ENCODE results near the gene UGGT1.

The UGGT1 gene

GRCh38 chr2:128108166-128108565 lies 17.2 kb downstream of the UGGT1 start:
- no peak for DNase-seq

DNA sequence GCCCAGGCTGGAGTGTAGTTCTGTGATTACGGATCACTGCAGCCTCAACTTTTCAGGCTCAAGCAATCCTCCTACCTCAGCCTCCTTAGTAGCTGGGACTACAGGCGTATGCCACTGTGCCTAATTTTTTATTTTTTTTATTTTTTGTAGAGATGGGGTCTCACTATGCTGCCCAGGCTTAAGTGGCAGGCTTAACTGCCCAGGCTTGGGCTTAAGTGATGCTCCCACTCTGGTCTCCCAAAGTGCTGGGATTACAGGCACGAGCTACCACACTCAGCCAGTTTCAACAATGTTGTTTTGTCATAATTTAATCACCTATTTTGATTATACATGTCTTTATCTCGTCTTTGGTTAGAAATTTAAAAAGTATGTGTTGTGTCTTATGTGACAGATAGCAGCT lies 18.2 kb downstream of the UGGT1 start:
- no peak for DNase-seq

DNA sequence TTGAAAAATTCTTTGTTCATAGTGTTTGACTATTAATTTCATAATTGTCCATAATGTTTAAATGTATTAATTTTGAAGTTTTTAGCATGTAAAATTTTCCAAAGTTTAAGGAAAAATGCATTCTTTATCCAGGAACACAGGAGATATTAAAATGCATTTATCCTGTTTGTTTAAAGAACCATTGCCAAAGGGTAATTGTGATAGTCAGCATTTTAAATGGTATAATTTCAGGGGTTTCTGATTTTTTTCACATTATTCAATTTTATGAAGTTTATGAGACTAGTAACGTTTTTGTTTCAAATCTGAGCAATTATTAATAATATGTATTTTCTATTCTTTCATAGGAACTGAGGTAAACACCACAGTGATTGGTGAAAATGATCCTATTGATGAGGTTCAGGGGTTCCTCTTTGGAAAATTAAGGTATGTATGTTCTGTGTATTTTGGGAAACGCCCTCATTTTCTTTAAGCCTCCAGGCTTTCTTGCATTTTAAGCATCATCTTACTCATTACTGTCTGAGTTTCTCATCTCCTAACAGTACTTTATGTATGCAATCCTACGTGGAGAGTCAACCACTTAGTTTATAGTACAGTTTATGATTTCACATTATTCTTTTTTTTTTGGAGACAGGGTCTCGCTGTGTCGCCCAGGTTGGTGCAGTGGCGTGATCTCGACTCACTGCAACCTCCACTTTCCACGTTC lies 25.1 kb downstream of the UGGT1 start:
- DNase-seq = no peak

DNA sequence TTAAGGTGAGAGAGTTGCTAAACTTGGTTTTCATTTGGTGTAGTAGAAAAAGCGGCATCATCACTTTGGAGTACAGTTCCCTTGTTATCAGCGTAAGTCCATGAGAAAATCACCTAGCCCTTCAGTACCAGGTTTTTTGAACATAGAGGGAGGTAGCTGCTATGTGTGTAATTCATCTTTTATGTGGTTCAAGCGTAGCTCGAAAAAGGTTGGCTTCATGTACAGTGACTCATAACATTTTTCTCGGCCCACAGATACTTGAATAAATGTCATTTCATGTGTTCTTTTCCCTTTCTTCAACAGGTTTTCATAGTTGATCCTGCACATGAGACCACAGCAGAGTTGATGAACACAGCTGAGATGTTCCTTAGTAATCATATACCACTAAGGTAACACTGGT lies 43.6 kb downstream of the UGGT1 start:
- no peak for DNase-seq

GRCh38 chr2:128137094-128137616 lies 46.2 kb downstream of the UGGT1 start:
- DNase-seq = no peak

DNA sequence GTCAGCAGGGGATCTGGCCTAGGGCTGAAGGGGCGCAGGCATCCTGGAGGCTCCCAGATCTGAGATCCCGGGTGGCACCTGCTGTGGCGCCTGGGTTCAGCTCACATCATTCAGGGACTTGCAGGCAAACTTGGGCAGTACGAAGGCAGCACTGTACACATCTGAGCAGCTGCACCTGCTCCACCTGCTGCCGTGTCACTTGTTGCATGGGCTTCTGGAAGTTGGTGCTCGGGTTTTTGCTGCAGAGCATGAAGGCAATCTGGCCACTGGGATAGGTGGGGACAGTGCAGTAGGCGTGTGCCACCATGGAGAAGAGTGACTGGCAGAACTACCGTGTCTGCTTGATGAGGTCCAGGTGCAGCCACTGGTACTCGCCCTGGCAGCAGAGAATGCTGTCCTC lies 48.6 kb downstream of the UGGT1 start:
- no peak for DNase-seq

- DNase-seq = no peak
Observed at GRCh38 chr2:128145651-128146050, 54.7 kb downstream of the UGGT1 start.

DNA sequence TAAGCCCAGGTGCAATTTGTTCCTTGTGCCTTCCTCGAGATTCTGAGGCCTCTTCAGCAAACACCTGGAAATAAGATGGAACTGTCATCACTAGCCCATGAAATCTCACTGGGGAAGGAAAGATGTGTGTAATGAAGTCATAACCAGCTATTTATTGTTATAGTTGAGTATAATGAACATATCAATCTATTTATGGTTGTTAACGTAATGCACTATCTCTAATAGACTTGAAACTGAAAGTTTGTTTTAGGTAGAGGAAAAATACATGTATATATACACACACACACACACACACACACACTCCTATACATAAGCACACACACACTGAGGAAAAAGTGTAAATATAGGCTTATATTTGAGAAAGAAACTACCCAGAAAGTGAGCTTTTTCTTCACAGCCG lies 62.8 kb downstream of the UGGT1 start:
- DNase-seq = no peak

- no peak for DNase-seq
Observed at GRCh38 chr2:128154225-128154624, 63.2 kb downstream of the UGGT1 start.

DNA sequence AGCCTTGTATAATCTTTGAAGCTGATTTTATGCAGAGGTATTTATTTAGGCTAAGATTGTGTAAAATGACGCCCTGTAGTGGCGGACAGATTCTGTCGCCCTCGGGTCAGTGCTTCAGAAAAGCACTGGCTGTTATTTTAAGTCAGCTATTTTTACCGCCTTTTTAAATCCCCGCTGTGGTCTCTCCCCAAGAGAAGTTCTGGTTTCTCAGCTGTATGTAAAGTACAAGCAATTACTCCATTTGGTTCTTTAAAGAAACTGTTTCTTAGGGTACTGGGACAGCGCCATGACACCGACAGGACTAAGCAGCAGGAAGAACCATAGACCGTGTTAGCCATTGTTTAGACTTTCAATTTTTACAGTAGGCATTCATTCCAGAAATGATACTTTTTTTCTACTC lies 65.0 kb downstream of the UGGT1 start:
- no peak for DNase-seq

DNA sequence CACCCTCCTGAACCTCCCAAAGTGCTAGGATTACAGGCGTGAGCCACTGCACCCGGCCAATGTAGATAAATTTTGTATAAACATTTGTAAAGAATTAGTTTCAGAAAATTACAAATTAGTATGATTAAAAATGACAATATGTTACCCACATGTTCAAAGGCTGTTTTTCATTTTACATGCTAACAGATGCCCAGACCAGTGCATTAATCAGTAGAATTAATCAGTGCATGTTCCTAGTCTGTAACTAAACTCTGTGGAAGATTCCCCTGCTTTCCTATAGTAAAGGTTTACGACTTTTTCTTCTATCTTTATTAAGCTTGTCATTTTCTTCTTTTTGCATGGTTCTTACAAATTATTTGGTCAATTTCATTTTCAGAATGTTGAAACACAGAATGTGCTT lies 65.8 kb downstream of the UGGT1 start:
- DNase-seq = no peak

- DNase-seq = no peak
Observed at GRCh38 chr2:128157644-128158043, 66.6 kb downstream of the UGGT1 start.

GRCh38 chr2:128158176-128158575 lies 67.2 kb downstream of the UGGT1 start:
- no peak for DNase-seq

DNA sequence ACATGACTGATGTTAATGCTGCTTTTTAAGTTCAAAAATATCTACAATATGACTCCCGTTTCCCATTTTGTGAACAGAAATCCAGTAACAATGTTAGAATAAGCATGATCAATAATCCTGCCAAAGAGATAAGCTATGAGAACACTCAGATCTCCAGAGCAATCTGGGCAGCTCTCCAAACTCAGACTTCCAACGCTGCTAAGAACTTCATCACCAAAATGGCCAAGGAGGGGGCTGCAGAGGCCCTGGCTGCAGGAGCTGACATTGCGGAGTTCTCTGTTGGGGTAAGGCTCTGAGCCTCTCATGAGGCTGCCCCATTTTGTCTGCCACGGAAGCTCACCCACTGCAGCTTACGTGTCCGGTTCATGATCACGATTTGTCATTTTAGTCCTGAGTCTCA lies 68.4 kb downstream of the UGGT1 start:
- DNase-seq = no peak

DNA sequence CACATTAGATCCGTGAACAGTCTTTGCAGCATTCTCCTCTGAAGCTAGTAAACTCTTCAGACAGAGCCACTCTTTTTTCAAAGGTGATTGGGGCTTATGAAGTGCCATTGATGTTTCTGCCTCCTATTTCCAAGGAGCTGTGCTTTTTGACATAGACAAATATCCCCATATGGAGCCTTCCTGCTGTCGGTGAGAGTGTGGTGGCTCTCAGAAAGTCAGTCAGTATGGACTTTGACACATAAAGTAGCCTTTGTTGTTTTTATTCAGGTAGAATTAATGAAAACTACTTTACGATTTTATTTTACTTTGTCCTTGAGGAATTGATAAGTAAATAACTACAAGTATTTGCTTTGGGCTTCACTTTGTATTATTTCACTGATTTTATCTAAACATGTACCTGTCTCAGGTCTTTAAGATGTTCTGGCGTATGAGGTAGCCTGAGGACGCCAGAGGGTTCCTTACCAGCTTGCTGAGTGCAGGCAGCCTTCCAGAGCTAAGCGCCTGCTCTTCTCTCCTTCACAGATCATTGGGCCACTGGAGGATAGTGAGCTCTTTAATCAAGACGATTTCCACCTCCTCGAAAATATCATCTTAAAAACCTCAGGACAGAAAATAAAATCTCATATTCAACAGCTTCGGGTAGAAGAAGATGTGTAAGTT lies 69.7 kb downstream of the UGGT1 start:
- no peak for DNase-seq

GRCh38 chr2:128162266-128162665 lies 71.3 kb downstream of the UGGT1 start:
- no peak for DNase-seq

- DNase-seq = no peak
Observed at GRCh38 chr2:128164311-128164710, 73.3 kb downstream of the UGGT1 start.

DNA sequence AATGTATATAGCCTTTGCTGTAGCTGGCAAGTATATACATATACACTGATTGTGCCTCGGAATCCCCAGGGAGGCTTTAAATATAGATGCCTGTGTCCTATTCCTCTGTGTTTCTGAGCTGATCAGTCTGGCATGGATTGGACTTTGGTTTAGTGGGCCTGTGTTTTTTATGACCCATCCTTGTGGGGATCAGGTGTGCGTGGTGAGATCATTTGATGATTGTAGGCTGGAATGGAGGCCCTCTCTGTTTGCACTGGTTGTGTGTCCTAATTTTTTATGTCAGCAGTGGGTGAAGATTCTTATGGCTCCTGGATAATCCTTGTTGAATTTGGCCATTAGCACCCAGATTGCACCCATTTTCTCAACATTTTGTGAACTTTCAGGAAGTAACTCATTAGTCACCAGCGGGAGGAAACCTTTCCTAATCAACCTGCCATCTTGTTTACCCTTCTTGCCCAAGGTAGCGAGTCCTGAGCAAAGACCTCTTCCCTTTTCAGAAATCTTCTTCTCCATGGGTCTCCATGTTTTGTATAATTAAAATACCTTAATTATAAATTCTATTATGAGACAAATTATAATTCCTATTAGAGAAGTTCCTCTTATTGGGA lies 75.8 kb downstream of the UGGT1 start:
- no peak for DNase-seq

DNA sequence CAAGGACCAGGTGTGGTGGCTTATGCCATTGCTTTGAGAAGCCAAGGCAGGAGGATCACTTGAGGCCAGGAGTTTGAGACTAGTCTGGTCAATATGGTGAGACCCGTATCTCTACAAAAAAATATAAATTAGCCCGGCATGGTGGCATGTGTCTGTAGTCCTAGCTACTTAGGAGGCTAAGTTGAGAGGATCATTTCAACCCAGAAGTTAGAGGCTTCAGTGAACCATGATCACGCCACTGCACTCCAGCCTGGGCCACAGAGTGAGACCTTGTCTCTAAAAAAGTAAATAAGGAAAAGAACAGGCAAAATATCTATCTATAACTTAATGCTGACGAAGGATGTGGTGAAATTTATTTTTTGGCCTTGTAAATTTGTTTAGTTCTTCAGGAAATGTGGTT lies 78.1 kb downstream of the UGGT1 start:
- no peak for DNase-seq

GRCh38 chr2:128169497-128169896 lies 78.5 kb downstream of the UGGT1 start:
- no peak for DNase-seq

- DNase-seq = no peak
Observed at GRCh38 chr2:128169933-128170709, 79.1 kb downstream of the UGGT1 start.

DNA sequence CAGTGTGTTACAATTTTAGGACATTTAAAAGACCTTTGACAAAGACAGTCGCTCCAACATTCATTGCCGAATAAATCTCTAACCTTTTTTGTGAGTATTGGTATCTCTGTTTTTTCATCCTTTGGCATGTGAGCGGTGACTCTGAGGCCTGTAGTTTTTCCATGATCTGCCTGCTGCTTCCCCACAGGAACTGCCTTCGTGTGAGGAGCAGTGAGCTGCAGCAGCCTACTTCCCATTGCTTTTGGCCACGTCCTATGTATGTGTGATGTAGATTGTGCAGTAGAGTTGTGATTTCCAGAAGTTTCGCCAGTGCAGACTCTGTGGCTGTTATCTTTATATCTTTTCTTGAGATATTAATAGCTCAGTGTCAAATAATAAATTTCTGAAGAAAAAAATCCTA lies 79.8 kb downstream of the UGGT1 start:
- no peak for DNase-seq

DNA sequence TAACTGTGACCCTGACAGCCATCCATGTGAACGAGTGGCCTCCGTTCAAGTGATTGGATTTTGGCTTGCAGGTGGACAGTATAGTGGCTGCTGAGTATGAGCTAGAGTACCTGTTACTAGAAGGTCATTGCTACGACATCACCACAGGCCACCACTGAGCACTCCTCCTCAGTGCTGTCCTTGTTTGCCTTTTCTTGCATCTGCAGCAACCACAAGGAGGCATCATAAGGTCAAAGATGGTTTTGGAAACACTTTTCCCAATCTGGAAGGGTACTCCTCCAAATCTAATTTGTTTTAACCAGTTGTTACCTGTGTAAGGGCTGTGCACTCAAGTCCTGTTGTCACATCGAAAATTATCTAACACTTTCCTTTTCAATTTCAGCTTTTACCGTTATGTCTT lies 81.2 kb downstream of the UGGT1 start:
- no peak for DNase-seq
